HG02970 (cell line): ENCODE measurements around the gene CCNJL.

ENCODE experiments used
- ATAC-seq: cut with Tn5 transposase; IDR thresholded peaks from one replicate; pipeline ENCODE4 v1.9.1; 2021; ENCODE audit warnings: mild to moderate bottlenecking, moderate library complexity, moderate number of reproducible peaks; ENCODE audit not compliant: unreplicated experiment, low FRiP score

The CCNJL gene

GRCh38 chr5:160293901-160294561 lies 18.3 kb downstream of the CCNJL start:
- no peak for ATAC-seq

- ATAC-seq, result no peak
Observed at GRCh38 chr5:160293386-160293785, 19.0 kb downstream of the CCNJL start.

- ATAC-seq, result no peak
Observed at GRCh38 chr5:160291467-160291866, 20.9 kb downstream of the CCNJL start.

- ATAC-seq, result no peak
Observed at GRCh38 chr5:160290751-160291150, 21.6 kb downstream of the CCNJL start.

- no peak for ATAC-seq
Observed at GRCh38 chr5:160289721-160290120, 22.6 kb downstream of the CCNJL start.

- ATAC-seq, result no peak
Observed at GRCh38 chr5:160289356-160289651, 23.1 kb downstream of the CCNJL start.

- ATAC-seq, result no peak
Observed at GRCh38 chr5:160287378-160288051, 24.8 kb downstream of the CCNJL start.

- ATAC-seq, result no peak
Observed at GRCh38 chr5:160286947-160287346, 25.4 kb downstream of the CCNJL start.

GRCh38 chr5:160285316-160285715 lies 27.0 kb downstream of the CCNJL start:
- ATAC-seq, result no peak

- ATAC-seq, result no peak
Observed at GRCh38 chr5:160284291-160284873, 28.0 kb downstream of the CCNJL start.

GRCh38 chr5:160281275-160281674 lies 31.1 kb downstream of the CCNJL start:
- no peak for ATAC-seq

GRCh38 chr5:160280384-160281095 lies 31.8 kb downstream of the CCNJL start:
- ATAC-seq, result no peak

- ATAC-seq, result no peak
Observed at GRCh38 chr5:160278343-160278742, 34.0 kb downstream of the CCNJL start.

GRCh38 chr5:160274483-160274931 lies 37.9 kb downstream of the CCNJL start:
- no peak for ATAC-seq

GRCh38 chr5:160272889-160273288 lies 39.5 kb downstream of the CCNJL start:
- no peak for ATAC-seq

- no peak for ATAC-seq
Observed at GRCh38 chr5:160272264-160272663, 40.1 kb downstream of the CCNJL start.

GRCh38 chr5:160271836-160272235 lies 40.5 kb downstream of the CCNJL start:
- no peak for ATAC-seq

- no peak for ATAC-seq
Observed at GRCh38 chr5:160271396-160271795, 41.0 kb downstream of the CCNJL start.

GRCh38 chr5:160270704-160271103 lies 41.7 kb downstream of the CCNJL start:
- no peak for ATAC-seq

GRCh38 chr5:160269017-160269416 lies 43.3 kb downstream of the CCNJL start:
- ATAC-seq, result no peak

- no peak for ATAC-seq
Observed at GRCh38 chr5:160268121-160268520, 44.2 kb downstream of the CCNJL start.
